NCI-H526 treated with DMSO at 0.1 percent for 48 hours (cell line): Measurements from ENCODE around the gene C2orf74.
"Not testable (repeated sequence)": the region's sequence is repeated elsewhere in the genome, so short reads cannot be mapped to it uniquely, and the experiment has no call there.

Experiments
- DNase-seq: peaks from one replicate; lab custom pipeline; 2025; lab: John Stamatoyannopoulos, UW

The C2orf74 gene

GRCh38 chr2:61173116-61173515 lies 11.1 kb downstream of the C2orf74 start:
- no peak for DNase-seq

- DNase-seq = no peak
Observed at GRCh38 chr2:61175036-61175435, 13.0 kb downstream of the C2orf74 start.

- peak; percentile 66 for DNase-seq
Observed at GRCh38 chr2:61176755-61177726, 15.1 kb downstream of the C2orf74 start.

- no peak for DNase-seq
Observed at GRCh38 chr2:61177727-61178549, 15.9 kb downstream of the C2orf74 start.

GRCh38 chr2:61178603-61179545 lies 16.9 kb downstream of the C2orf74 start:
- DNase-seq = no peak

GRCh38 chr2:61179701-61180639 lies 18.0 kb downstream of the C2orf74 start:
- DNase-seq = no peak

- no peak for DNase-seq
Observed at GRCh38 chr2:61180686-61181085, 18.7 kb downstream of the C2orf74 start.

- no peak for DNase-seq
Observed at GRCh38 chr2:61181382-61182058, 19.5 kb downstream of the C2orf74 start.

GRCh38 chr2:61182059-61182383 lies 20.0 kb downstream of the C2orf74 start:
- no peak for DNase-seq

GRCh38 chr2:61183795-61184194 lies 21.8 kb downstream of the C2orf74 start:
- no peak for DNase-seq

GRCh38 chr2:61184263-61184662 lies 22.3 kb downstream of the C2orf74 start:
- no peak for DNase-seq

- DNase-seq = no peak
Observed at GRCh38 chr2:61185231-61185728, 23.3 kb downstream of the C2orf74 start.

- DNase-seq = no peak
Observed at GRCh38 chr2:61187085-61187484, 25.1 kb downstream of the C2orf74 start.

GRCh38 chr2:61193670-61194561 lies 31.9 kb downstream of the C2orf74 start:
- DNase-seq = no peak

- DNase-seq = not testable (repeated sequence)
Observed at GRCh38 chr2:61194646-61195045, 32.7 kb downstream of the C2orf74 start.

GRCh38 chr2:61196671-61197070 lies 34.7 kb downstream of the C2orf74 start:
- no peak for DNase-seq

GRCh38 chr2:61205132-61205531 lies 43.1 kb downstream of the C2orf74 start:
- no peak for DNase-seq

GRCh38 chr2:61210332-61210981 lies 48.5 kb downstream of the C2orf74 start:
- DNase-seq = no peak
